Effector memory CD4-positive, alpha-beta T cell (primary cell): Measurements from ENCODE around the gene HCN2.
A peak's percentile ranks its signal among the peaks of the same experiment; 100 is the strongest.

Source experiments
- DNase-seq, 3 donors: peaks; one replicate each; pipeline ENCODE4 v3.0.0-alpha.2; 2020
- H3K27ac ChIP-seq: 2 replicates; pipeline ENCODE4 v1.7.0; 2013; ENCODE audit warnings: mild to moderate bottlenecking, low read length, moderate library complexity; ENCODE audit not compliant: insufficient read depth, poor library complexity, severe bottlenecking
- H3K27me3 ChIP-seq: replicated peaks from 2 replicates; pipeline ENCODE4 v1.7.0; 2013; ENCODE audit warnings: mild to moderate bottlenecking, low read length; ENCODE audit not compliant: insufficient read depth, control insufficient read depth, poor library complexity, severe bottlenecking
- H3K36me3 ChIP-seq: 2 replicates; pipeline ENCODE4 v1.7.0; 2013; ENCODE audit warnings: mild to moderate bottlenecking, low read length, moderate library complexity; ENCODE audit not compliant: control insufficient read depth, insufficient read depth
- H3K4me1 ChIP-seq: 2 replicates; pipeline ENCODE4 v1.7.0; 2013; ENCODE audit warnings: low read length, mild to moderate bottlenecking; ENCODE audit not compliant: control insufficient read depth, insufficient read depth, poor library complexity, severe bottlenecking
- H3K4me3 ChIP-seq: 2 replicates; pipeline ENCODE4 v1.7.0; 2013; ENCODE audit warnings: low read length, low read depth, mild to moderate bottlenecking; ENCODE audit not compliant: insufficient read depth, poor library complexity, severe bottlenecking
- H3K9me3 ChIP-seq: 2 replicates; pipeline ENCODE4 v1.7.0; 2013; ENCODE audit warnings: mild to moderate bottlenecking, low read length, moderate library complexity; ENCODE audit not compliant: control insufficient read depth

HCN2 gene

GRCh38 chr19:656751-657559 lies 67.3 kb downstream of the HCN2 start:
- H3K36me3 ChIP-seq = peaks cover 53% of the 10 kb centered on the region
- H3K27ac ChIP-seq = peak overlapping the region; percentile 94
- H3K4me3 ChIP-seq = no peak overlapping the region
- H3K4me1 ChIP-seq = peaks cover 63% of the 10 kb centered on the region
- H3K9me3 ChIP-seq = no peaks in the 10 kb centered on the region
- DNase-seq = no peak
- H3K27me3 ChIP-seq = no peaks in the 10 kb centered on the region

- Histone ChIP-seq H3K4me1 (peaks cover 64% of the 10 kb centered on the region), H3K36me3 (peaks cover 46% of the 10 kb centered on the region), H3K9me3 (no peaks in the 10 kb centered on the region), H3K27ac (peak overlapping the region; percentile 94), H3K4me3 (no peak overlapping the region), H3K27me3 (no peaks in the 10 kb centered on the region)
- no peak for DNase-seq
Observed at GRCh38 chr19:657611-658010, 67.9 kb downstream of the HCN2 start.

GRCh38 chr19:658059-658839 lies 68.6 kb downstream of the HCN2 start:
- peaks cover 62% of the 10 kb centered on the region for H3K4me1 ChIP-seq

GRCh38 chr19:658916-659839 lies 69.5 kb downstream of the HCN2 start:
- Histone ChIP-seq H3K27me3 (no peaks in the 10 kb centered on the region), H3K4me1 (peaks cover 61% of the 10 kb centered on the region), H3K4me3 (peak overlapping the region; percentile 17), H3K9me3 (no peaks in the 10 kb centered on the region), H3K36me3 (peaks cover 31% of the 10 kb centered on the region), H3K27ac (peak overlapping the region; percentile 94)
- DNase-seq = peak; percentile 61 to 79 (median 75)

More at GRCh38 chr19:658059-658839, 68.6 kb downstream of the HCN2 start:
- no peak for DNase-seq
- Histone ChIP-seq H3K27ac (peak overlapping the region; percentile 94), H3K9me3 (no peaks in the 10 kb centered on the region), H3K4me3 (no peak overlapping the region), H3K27me3 (no peaks in the 10 kb centered on the region), H3K36me3 (peaks cover 40% of the 10 kb centered on the region)

- Histone ChIP-seq H3K9me3 (no peaks in the 10 kb centered on the region), H3K36me3 (peaks cover 18% of the 10 kb centered on the region), H3K4me3 (peak overlapping the region; percentile 91), H3K27ac (peak overlapping the region; percentile 94), H3K27me3 (no peaks in the 10 kb centered on the region), H3K4me1 (peaks cover 56% of the 10 kb centered on the region)
- DNase-seq = no peak
Observed at GRCh38 chr19:660793-661426, 71.2 kb downstream of the HCN2 start.

- Histone ChIP-seq H3K4me1 (peaks cover 52% of the 10 kb centered on the region), H3K9me3 (no peaks in the 10 kb centered on the region), H3K27me3 (no peaks in the 10 kb centered on the region), H3K4me3 (peak overlapping the region; percentile 91), H3K36me3 (peaks cover 16% of the 10 kb centered on the region), H3K27ac (peak overlapping the region; percentile 94)
- peak; percentile 53 to 61 (median 61) for DNase-seq
Observed at GRCh38 chr19:661427-662196, 71.9 kb downstream of the HCN2 start.

- Histone ChIP-seq H3K4me1 (peaks cover 45% of the 10 kb centered on the region), H3K27me3 (no peaks in the 10 kb centered on the region), H3K36me3 (peaks cover 13% of the 10 kb centered on the region), H3K4me3 (peak overlapping the region; percentile 91), H3K27ac (peak overlapping the region; percentile 94), H3K9me3 (no peaks in the 10 kb centered on the region)
- peak; percentile 59 to 65 (median 61) for DNase-seq
Observed at GRCh38 chr19:662207-662961, 72.7 kb downstream of the HCN2 start.

GRCh38 chr19:662962-663681 lies 73.4 kb downstream of the HCN2 start, which contains the start of gene RNF126:
Gene RNF126, minus strand, starts transcription at chr19:663214. Its CDS starts 93 bp downstream, at chr19:663121.
- no peaks in the 10 kb centered on the region for H3K27me3 ChIP-seq
- peaks cover 6% of the 10 kb centered on the region for H3K36me3 ChIP-seq
- peak within 1 kb of the TSS; percentile 94 for H3K27ac ChIP-seq
- peaks cover 38% of the 10 kb centered on the region for H3K4me1 ChIP-seq
- no peaks in the 10 kb centered on the region for H3K9me3 ChIP-seq
- peak; percentile 87 to 95 (median 92) for DNase-seq
- H3K4me3 ChIP-seq = peak within 1 kb of the TSS; percentile 91
